ENCODE results near the gene MYRIP.

Gene MYRIP

DNA sequence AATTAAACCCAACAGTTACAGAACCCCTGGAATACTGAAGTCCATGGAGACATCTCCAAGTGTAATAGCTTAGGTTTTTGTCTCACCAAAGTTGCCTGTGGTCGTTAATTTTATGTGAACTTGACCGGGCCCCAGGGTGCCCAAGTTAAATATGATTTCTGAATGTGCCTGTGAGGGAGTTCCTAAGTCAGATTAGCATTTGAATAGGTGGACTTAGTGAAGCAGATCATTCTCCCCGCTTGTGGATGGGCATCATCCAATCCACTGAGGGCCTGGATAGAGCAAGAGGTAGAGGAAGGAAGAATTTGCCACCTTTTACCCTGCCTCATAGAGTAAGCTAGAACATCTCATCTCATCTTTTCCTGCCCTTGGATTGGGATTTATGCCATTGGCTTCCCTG is 203.0 kb downstream of the MYRIP start:
- TF ChIP-seq, protein P1, sequence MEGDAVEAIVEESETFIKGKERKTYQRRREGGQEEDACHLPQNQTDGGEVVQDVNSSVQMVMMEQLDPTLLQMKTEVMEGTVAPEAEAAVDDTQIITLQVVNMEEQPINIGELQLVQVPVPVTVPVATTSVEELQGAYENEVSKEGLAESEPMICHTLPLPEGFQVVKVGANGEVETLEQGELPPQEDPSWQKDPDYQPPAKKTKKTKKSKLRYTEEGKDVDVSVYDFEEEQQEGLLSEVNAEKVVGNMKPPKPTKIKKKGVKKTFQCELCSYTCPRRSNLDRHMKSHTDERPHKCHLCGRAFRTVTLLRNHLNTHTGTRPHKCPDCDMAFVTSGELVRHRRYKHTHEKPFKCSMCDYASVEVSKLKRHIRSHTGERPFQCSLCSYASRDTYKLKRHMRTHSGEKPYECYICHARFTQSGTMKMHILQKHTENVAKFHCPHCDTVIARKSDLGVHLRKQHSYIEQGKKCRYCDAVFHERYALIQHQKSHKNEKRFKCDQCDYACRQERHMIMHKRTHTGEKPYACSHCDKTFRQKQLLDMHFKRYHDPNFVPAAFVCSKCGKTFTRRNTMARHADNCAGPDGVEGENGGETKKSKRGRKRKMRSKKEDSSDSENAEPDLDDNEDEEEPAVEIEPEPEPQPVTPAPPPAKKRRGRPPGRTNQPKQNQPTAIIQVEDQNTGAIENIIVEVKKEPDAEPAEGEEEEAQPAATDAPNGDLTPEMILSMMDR (IDR thresholded peaks at IDR 0.05; ENCODE audit: low read depth, low read length): no peak
- no peak for DNase-seq (ENCODE audit: extremely low read depth, low read depth)

DNA sequence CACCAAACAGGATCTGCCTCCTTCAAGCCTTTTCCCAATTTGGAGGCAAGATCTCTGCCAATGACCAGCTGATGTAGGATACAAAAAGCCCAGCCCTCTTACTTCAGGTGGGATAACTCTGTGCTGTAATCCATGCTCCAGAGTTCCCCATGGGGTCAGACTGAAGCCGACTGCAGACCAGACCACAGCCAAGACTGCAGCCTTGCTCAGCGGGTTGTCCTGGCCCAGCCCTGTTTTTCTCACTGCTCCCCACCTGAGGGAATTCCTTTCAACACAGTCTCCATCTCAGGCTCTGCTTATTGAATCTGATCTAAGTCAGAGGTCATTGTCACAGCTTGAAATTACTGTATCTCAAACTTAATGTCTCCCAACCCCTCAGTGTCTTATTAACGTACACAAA is 207.0 kb downstream of the MYRIP start:
- no peak for DNase-seq (ENCODE audit: extremely low read depth, low read depth)
- TF ChIP-seq, protein P1 (IDR thresholded peaks at IDR 0.05; ENCODE audit: low read depth, low read length): no peak

DNA sequence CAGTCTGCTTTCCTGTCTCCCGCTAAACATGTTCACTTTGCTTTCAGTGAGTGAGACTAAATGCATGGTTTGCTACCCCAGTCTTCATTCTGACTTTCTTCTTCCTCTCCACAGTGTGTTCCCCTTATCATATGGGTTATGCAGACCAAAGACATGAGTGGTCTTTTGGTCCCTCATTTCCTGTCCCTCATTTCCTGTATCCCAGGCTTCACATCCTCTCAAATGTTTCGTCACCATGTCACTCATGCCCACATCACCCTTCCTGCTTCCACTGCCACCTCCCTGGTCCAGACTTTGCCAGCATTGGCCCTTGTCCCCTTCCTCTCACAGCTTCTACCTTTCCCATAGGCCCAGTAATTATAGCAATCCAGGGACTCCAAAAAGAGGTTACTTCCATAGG is 209.0 kb downstream of the MYRIP start:
- DNase-seq (ENCODE audit: extremely low read depth, low read depth): no peak
- TF ChIP-seq, protein P1 (IDR thresholded peaks at IDR 0.05; ENCODE audit: low read depth, low read length): no peak

DNA sequence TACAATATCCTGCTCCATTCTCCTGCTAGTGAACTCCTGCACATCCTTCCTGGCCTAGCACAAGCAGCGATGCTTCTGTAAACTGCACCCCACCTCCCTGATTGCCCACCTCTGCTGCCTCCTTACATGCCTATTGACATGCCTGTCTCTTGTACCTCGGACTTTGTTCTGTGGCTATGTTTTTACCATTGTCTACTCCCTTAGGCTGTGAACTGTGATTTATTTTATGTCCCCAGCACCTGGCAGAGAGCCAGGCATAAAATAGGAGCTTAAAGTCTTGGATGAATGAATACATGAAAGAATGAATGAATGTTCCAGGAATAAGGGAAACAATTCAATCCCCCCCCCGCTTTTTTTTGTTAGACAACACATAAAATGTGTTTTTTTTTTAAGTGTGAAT is 210.0 kb downstream of the MYRIP start:
- TF ChIP-seq, protein P1 (IDR thresholded peaks at IDR 0.05; ENCODE audit: low read depth, low read length): no peak
- no peak for DNase-seq (ENCODE audit: extremely low read depth, low read depth)

DNA sequence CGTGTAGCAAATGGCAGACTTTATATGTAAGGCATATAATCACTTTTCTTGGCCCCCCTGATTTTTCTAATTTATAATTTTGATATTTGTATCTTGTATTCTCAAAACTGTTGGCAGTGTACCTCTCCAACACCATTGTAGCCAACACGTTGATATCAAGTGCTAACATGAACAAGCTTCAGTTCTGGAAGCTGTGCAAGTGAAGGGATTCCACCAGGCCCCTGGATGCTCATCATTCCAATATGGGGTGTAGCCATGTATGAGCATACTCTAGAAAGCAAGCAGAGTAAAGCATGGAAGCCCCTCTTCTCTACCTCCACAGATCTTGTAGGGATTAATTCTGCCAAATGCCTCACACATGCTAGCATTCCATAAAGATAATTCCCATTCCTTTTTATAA is 211.3 kb downstream of the MYRIP start:
- no peak for DNase-seq (ENCODE audit: extremely low read depth, low read depth)
- TF ChIP-seq, protein P1 (IDR thresholded peaks at IDR 0.05; ENCODE audit: low read depth, low read length): no peak

DNA sequence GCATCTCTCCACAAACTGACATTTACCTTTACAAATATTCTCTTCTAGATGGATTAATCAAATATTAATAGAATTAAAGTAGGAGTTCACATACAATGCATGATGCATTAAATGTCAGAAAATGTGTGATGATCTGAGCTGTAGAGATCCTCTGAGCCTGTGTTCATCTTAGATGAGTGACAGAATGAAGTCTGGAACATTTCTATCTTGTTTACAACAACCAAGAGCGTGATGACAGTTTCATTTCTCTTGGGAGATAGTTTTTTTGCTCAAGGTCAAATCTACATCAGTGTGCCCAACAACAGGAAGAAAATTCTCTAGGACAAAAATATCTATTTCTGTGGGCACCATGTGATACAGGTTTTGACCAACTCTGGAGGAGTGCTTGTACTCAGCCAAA is 211.9 kb downstream of the MYRIP start:
- TF ChIP-seq, protein P1 (IDR thresholded peaks at IDR 0.05; ENCODE audit: low read depth, low read length): no peak

DNA sequence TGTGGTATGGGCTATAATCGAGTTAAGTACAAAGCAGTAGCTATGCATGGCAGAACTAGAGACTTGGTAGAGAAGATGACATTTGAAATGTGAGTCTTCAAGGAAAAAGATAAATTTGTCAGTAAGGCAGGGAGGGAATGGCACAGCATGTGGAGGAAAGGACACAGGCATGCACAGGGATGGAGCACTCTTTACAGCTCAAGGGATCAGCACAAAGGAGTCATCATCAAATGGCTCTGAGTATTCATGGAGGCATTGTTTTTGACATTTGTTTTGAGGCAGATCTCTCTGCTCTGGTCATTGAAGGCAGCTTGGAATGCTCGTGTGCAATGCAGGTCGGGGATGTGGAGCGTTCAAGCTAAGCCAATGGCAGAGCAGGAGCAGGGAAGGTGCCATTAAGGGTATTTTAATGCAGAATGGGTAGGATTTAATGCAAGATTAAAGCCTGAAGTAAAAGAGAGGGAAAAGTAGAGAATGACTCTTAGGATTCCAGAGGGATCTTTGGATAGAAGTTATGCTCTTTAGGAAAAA is 213.0 kb downstream of the MYRIP start:
- no peak for DNase-seq (ENCODE audit: extremely low read depth, low read depth)
- TF ChIP-seq, protein P1 (IDR thresholded peaks at IDR 0.05; ENCODE audit: low read depth, low read length): no peak

More for the DNA sequence above, 211.9 kb downstream of the MYRIP start:
- no peak for DNase-seq (ENCODE audit: extremely low read depth, low read depth)
